HG03159 (cell line): ENCODE data around the gene B3GNT9.

Source experiments
- ATAC-seq: cut with Tn5 transposase; IDR thresholded peaks from one replicate; pipeline ENCODE4 v1.9.1; 2021; ENCODE audit warnings: mild to moderate bottlenecking, moderate library complexity; ENCODE audit not compliant: unreplicated experiment

The B3GNT9 gene

DNA sequence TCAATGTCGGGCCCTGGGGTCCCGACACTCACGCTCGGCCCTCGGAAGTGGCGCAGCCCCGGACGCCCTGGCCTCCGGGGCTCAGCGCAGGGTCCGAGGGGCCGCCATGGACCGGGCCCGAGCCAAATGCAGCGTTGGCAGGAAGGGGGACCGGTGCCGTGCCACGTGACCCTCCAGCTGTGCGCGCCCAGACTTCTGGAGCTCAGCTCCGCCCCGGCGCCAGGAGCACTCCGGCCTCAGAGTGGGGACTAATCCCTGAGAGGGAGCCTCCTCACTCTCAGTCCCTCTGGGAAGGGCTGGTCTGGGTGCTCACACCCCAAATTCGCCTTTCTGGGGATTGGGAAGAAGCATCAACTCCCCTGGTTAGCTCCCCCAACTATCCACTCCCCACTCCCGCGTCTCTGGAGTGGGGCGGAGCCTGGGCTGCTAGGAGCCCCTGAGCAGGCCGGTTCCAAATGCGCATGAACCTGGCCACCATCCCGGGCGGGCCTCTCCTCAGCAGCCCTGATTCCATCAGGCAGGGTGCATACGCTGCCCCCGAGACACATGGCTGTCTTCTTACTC lies at the start of gene B3GNT9:
TSS of gene B3GNT9 (minus strand) at position 166 of the 564 bp plus-strand sequence. CDS start 513 bp downstream, outside the sequence.
- peak; percentile 49 for ATAC-seq

DNA sequence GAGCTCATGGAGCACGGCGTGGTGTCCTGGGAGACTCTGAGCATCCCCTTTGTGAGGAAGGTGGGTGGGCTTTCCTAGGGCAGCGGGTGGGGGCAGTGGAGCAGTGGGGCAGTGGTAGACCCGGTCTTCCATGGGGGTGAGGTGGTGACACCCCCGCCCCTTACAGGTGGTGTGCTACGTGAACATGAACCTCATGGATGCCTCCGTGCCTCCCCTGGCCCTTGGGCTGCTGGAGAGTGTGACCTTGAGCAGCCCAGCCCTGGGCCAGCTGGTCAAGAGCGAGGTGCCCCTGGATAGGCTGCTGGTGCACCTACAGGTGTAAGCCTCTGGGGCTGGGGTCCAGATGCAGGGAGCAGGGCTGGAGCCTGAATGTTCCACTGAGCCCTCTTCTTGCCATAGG lies 49.7 kb upstream of the B3GNT9 start:
- no peak for ATAC-seq

- ATAC-seq = no peak
These were observed 49.0 kb upstream of the B3GNT9 start for GRCh38 chr16:67199808-67200198.

DNA sequence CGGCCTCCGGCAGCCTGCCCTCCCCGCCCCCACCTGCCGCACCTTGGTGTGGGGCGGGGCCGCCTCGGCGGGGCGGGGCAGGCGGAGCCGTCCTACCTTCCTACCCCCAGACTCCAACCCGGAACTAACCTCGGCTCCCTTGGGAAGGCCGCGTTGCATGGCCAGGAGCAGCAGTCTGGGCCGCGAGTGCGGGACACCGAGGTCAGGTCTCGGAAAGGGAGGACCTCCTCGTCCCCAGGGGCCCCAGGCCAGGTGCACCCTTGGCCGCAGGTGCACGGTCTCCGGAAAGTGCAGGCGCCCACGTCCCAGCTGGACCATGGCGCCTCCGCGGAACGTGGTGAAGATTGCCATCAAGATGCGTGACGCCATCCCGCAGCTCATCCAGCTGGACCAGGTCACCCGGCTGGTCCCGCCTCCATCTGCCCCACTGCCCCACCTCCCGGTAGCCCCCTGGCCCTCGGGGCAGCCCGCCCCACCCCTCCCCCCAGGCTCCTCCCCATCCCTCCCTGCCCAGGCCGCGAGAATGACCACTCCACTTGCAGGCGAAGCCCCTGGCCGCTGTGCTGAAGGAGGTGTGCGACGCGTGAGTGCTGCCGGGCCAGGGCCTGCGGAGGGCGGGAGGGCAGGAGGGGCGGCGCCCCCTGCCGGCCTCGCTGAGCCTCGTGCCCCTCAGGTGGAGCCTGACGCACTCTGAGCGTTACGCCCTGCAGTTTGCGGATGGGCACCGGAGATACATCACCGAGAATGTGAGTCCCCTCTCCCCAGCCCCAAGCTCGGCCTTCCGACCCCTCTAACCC lies 48.4 kb upstream of the B3GNT9 start, which contains the start of gene ELMO3:
TSS of gene ELMO3 (plus strand) at position 121 of the 797 bp plus-strand sequence. CDS start at position 317, 196 bp downstream.
- no peak for ATAC-seq

- ATAC-seq = no peak
These were observed 47.5 kb upstream of the B3GNT9 start for GRCh38 chr16:67198238-67198734.

- ATAC-seq = no peak
These were observed 46.9 kb upstream of the B3GNT9 start for GRCh38 chr16:67197704-67198103.

DNA sequence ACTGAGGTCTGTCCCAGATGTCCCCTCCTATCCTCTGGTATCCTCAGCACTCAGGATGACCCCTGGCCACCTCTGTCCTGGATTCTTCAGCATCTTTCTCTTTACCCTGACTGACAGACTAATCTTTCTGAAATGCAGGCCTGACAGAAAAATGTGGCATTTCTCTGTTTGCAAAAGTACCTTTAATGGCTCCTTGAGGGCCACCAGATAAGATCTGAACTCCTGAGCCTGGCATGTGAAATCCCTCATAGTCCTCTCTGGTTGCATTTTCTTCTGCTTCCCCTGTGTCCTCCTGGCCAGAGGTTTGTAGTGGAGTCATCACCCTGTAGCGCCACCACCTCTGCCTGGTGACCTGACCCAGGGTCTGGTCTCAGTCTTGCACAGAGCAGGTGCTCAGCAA lies 46.1 kb upstream of the B3GNT9 start:
- ATAC-seq = no peak

DNA sequence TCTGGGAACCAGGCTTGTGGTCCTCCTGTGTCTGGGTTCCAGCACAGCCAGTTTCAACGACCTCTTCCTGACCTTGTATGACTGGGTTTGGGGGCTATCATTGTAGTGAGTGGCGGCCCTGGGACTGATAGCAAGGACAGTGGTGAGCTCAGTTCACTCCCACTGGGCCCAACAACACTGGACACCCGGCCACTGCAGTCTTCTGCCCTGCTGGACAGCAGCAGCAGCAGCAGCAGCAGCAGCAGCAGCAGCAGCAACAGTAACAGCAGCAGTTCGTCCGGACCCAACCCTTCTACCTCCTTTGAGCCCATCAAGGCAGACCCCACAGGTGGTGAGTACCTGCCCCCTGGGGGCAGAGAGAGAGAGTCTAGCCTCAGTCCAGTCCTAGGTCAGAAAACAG lies 44.9 kb upstream of the B3GNT9 start:
- ATAC-seq = no peak

GRCh38 chr16:67194260-67194659 lies 43.5 kb upstream of the B3GNT9 start:
- no peak for ATAC-seq

GRCh38 chr16:67193536-67193935 lies 42.7 kb upstream of the B3GNT9 start:
- no peak for ATAC-seq

DNA sequence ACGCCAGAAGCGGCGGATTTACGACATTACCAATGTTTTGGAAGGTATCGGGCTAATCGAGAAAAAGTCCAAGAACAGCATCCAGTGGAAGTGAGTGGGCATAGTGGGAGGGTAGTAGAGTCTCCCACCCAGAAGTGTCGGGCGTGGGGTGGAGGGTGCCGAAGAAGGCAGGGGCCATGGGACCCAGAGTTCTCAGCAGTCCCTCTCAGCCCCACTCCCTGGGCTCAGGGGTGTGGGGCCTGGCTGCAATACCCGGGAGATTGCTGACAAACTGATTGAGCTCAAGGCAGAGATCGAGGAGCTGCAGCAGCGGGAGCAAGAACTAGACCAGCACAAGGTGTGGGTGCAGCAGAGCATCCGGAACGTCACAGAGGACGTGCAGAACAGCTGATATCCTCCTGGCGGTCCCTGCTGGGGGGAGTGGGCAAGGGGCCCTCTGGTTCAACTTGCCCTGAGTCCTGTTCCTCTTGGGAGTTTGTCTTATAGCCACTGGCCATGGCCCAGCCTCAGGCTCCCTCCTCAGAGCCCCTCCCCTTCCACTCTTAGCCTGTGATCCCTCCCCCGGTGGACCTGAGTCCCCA lies 42.1 kb upstream of the B3GNT9 start:
- no peak for ATAC-seq

DNA sequence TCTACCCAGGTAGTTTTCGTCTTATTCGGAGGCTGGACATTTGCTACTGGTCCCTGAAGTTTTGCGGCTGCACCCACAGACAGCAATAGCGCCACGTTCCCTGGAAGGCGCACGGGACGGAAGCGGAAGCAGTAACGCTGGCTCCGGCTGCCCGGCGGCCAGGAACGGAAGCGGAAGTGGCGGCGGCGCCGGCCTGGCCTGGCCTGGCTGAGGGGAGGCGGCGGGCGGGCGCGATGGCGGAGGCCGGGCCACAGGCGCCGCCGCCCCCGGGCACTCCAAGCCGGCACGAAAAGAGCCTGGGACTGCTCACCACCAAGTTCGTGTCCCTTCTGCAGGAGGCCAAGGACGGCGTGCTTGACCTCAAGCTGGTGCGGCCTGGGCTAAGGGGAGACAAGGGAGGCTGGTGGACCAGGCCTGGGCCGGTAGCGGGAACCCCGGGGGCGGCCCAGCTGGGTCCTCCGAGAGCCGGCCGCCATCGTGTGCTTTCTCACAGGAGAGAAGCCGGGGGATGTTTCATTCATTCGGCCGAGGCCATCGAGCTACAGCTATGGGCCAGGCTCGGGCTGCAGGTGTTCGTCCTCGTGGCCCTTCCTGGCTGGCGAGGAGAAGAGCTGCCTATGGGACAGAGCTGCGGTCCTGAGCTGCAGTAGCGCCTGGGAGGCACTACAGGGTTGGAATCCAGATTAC lies 41.3 kb upstream of the B3GNT9 start, which contains the start of gene E2F4:
TSS of gene E2F4 (plus strand) at position 161 of the 687 bp plus-strand sequence. CDS start at position 234, 73 bp downstream.
- ATAC-seq = peak; percentile 89

DNA sequence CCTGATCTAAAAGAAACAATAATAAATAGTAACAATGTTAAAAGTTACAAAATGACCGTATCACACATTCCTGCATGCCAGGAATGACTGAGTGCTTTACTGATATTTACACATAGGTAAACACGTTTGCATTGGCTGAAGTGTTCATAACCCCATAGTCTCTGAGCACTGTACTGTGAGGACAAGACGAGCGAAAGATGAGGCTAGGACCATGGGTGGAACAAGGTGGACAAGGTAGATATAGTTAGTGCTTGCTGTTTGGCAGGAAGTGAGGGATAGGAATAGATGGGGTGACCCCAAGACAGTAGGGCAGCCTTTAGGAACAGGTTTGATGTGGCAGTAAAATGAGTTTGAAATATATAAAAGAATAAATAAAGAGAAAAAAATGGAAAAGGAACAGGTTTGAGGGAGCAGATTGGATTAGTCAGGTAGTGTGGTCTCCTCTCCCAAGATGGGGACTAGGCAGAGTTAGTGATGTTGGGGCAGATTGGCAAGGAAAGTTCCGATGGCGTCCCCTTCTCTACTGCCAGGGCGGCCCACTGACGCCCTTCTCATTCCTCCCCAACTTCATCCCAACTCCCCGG lies 40.7 kb upstream of the B3GNT9 start:
- ATAC-seq = no peak

DNA sequence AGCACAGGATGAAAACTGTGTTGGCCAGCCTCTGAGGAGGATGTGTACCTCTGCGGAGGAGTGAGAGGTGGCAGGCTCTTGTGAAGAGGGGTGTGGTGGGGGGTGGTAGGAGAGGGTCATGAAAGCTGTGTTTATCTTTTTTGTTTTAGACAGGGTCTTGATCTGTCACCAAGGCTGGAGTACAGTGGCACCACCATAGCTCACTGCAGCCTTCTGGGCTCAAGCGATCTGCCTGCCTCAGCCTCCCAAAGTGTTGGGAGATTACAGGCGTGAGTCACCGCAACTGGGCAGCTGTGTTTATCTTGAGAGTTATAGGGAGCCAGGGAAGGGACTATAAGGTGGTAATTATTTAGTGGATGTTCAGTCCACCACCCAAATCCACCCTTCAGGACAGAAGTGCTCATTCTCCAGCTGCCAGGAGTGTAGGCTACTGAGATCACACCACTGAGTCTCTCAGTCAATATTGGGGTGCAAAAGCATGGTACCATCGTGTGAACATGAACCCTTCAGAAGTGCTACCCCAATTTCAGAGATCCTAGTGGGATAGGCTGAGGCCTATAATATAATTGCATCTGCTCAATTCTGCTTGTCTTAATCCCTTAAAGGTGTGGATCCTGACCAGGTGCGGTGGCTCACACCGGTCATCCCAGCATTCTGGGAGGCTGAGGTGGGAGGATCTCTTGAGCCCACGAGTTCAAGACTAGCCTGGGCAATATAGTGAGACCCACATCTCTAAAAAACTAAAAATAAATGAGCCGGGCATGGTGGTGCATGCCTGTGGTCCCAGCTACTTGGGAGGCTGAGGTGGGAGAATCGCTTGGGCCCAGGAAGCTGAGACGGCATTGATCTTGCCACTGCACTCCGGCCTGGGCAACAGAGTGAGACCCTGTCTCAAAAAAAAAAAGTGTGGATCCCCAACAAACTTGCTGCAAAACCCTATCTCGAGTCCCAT lies 39.9 kb upstream of the B3GNT9 start:
- no peak for ATAC-seq

DNA sequence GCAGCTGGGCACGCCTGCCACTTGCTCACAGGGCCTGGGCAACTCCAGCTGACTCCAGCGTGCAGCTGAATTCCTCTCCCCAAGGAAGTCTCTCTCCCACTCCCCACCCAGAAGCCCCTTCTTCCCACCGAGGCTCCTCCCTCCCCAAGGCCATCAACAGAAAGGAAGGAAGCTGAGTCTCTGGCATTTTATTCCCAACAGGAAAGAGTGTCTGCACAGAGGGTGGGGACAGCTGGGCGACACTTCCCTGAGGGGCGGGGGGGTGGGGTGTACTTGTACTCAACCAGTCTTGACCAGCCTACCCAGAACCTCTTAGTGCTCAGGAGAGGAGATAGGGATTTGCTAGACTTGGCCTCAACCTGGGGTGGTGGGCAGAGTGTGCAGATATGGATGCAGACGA lies 39.2 kb upstream of the B3GNT9 start, which contains the start of gene EXOC3L1:
TSS of gene EXOC3L1 (minus strand) at position 96 of the 400 bp plus-strand sequence. CDS start 460 bp downstream, outside the sequence.
- ATAC-seq = no peak

- no peak for ATAC-seq
These were observed 38.0 kb upstream of the B3GNT9 start for GRCh38 chr16:67188798-67189197.

GRCh38 chr16:67188323-67188722 lies 37.5 kb upstream of the B3GNT9 start:
- no peak for ATAC-seq

DNA sequence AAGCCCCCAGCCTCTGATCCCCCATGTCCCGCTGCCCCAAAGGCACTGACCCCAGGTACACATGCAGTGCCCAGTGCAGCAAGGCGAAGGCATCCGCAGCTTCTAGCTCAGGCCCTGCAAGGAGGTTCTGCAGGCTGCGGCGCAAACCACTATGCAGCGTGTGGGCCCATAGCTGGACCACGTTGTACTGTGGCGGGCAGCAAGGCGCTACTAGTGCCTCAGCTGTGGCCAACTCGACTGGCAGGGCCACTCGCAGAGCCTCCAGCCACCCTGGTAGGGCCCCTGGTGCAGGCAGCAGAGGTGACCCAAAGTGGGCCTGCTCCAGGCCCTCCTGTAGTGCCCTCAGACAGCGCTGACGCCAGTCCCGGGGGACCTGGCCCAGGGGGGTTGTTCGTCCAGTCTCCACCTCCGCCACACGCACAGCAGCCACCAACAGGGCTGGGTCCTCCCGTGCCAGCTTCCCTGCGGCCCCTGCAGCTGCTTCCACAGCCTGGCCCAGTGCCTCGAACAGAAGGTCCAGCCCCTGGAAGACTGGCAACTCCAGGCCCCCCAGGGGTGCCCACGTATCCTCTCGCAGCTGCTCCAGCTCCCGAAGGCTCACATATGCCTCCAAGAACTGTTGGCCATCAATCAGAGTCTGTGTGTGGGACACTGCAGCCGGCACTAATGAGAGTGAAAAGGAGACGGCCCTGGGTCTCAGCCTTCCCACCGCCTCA lies 36.5 kb upstream of the B3GNT9 start:
- ATAC-seq = no peak

DNA sequence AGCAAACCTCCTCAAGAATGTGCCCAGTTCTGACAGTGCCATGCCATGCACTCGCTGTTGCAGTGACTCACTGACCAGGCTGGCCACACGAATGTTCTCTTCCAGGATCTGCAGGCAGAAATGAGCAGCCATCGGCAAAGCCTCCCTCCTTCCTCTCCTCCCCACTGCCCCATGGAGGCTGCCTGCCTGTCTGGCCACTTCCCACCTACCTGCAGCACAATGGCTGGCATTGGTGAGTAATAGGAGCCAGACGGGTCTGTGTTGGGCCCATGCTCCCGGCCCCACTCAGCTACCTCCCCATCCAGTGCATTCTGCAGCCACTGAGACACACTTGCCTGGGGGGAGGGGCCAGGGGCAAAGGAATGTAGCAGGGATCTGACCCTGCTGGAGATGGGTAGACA lies 35.8 kb upstream of the B3GNT9 start:
- no peak for ATAC-seq
